Measurements from ENCODE around the gene ACSL1. TPM values are rescaled to one million over a fixed set of nuclear protein-coding genes. Genes with fewer than 3 reads are reported as not detected.
A peak's percentile ranks its signal among the peaks of the same experiment; 100 is the strongest.

The ACSL1 gene
- total and polyA plus RNA-seq, 2 of the 8 experiments (the other 6 are each of a cell fraction or from before 2014, with no cell fraction given) = 2.3 to 8.7 TPM

DNA sequence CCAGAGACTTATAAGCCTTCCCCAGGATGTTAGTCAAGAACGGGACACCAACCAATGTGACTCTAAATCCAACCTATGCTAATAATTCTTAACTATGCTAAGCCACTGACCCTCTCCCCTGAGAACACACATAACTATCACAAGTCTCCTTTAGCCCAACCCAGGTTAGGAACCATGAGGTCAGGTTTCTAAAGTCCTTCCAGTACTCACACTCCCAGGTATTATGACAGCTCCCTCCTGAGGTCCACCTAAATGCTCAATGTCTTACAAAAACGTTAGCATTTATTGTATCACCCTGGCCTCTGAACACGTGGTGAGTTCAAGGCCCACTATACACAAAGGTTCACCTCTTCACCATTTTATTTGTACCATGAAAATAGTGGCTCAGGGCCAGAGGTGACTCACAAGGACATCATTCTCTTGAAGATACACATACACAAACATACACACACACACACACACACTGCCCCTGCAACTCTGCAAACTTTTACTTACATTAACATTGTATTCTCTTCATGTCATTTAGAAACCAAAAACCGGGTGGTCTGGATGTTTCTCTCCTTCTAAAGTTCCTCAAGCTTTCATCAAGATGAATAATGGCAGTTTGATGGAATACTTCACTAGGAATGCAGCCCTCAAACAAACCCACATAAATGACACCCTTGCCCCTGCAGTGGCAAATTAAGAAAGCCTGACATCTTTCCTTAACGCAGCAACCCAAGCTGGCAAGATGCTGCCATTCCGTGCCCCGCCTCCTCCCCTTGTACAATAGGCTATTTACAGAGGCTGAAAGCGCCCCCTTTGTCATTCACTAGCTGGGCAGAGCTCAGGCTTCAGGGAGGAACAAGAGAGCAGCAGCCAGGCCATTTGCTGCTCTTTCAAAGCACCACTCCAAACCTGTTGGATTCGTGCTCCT is 17.7 kb downstream of the ACSL1 start (continued):
- TF ChIP-seq, protein P1, sequence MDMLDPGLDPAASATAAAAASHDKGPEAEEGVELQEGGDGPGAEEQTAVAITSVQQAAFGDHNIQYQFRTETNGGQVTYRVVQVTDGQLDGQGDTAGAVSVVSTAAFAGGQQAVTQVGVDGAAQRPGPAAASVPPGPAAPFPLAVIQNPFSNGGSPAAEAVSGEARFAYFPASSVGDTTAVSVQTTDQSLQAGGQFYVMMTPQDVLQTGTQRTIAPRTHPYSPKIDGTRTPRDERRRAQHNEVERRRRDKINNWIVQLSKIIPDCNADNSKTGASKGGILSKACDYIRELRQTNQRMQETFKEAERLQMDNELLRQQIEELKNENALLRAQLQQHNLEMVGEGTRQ (IDR thresholded peaks at IDR 0.05; ENCODE audit: low read length) = no peak
- no peak for TF ChIP-seq CHD1 (IDR thresholded peaks at IDR 0.05; ENCODE audit: low read depth, low read length)
- peak in 1 of 2 experiments; percentile 45; a peak in 1 of 3 replicates for TF ChIP-seq EP300 (IDR thresholded peaks at IDR 0.05; ENCODE audit: borderline replicate concordance in 1 of 2, low read depth in 2 of 2, low read length in 2 of 2)
- peak in 1 of 2 experiments; percentile 14; a peak in 1 of 4 replicates for TF ChIP-seq RAD21 (IDR thresholded peaks at IDR 0.05 in 1 of 2, conservative IDR thresholded peaks at IDR 0.05 in 1 of 2; ENCODE audit: low read depth in 2 of 2, low read length in 2 of 2)
- peak; percentile 81 for TF ChIP-seq YY1 (IDR thresholded peaks at IDR 0.05; ENCODE audit: low read depth, low read length)
- no peak for TF ChIP-seq SUZ12 (IDR thresholded peaks at IDR 0.05; ENCODE audit: low read length)
- no peak for TF ChIP-seq SIRT6 (IDR thresholded peaks at IDR 0.05; ENCODE audit: low read length)
- no peak for TF ChIP-seq SP4 (IDR thresholded peaks at IDR 0.05; ENCODE audit: low read length)
- TF ChIP-seq CBX8 (IDR thresholded peaks at IDR 0.05; ENCODE audit: borderline replicate concordance, low read depth, low read length) = no peak
- TF ChIP-seq RXRA (IDR thresholded peaks at IDR 0.05; ENCODE audit: insufficient read depth, low read depth, low read length) = no peak
- peak; percentile 65 for TF ChIP-seq TBP (IDR thresholded peaks at IDR 0.05; ENCODE audit: low read depth, low read length)
- TF ChIP-seq POLR2A (IDR thresholded peaks at IDR 0.05; ENCODE audit: control extremely low read depth in 1 of 2, low read depth in 2 of 2, low read length in 2 of 2) = no peak
- no peak for TF ChIP-seq HDAC2 (IDR thresholded peaks at IDR 0.05; ENCODE audit: borderline replicate concordance in 1 of 2, low read depth in 2 of 2, low read length in 2 of 2)

All from H1 (cell line).